ENCODE data around the gene FSTL4.

FSTL4 gene

GRCh38 chr5:133409210-133409674 lies 203.1 kb downstream of the FSTL4 start:
- no peak for ATAC-seq (ENCODE audit: insufficient read depth, low read depth)
- H3K4me2 ChIP-seq (ENCODE audit: insufficient read depth, low read length) = no peak overlapping the region

GRCh38 chr5:133408322-133408721 lies 204.0 kb downstream of the FSTL4 start:
- Histone ChIP-seq H3K4me1 (ENCODE audit: insufficient read depth, low read length) (no peaks in the 10 kb centered on the region), H3K9me3 (ENCODE audit: insufficient read depth, low read length, severe bottlenecking) (no peaks in the 10 kb centered on the region), H3K27ac (ENCODE audit: low read length) (no peak overlapping the region), H3K79me2 (ENCODE audit: insufficient read depth, low read length) (no peaks in the 10 kb centered on the region), H2AFZ (ENCODE audit: low read depth, low read length) (no peak overlapping the region), H3K27me3 (ENCODE audit: insufficient read depth, low read length, poor library complexity) (peaks cover 6% of the 10 kb centered on the region), H3K4me3 (ENCODE audit: low read depth in 1 of 2, low read length in 2 of 2) (no peak overlapping the region), H3K4me2 (ENCODE audit: insufficient read depth, low read length) (no peak overlapping the region), H3K9ac (ENCODE audit: low read depth, low read length) (no peak overlapping the region), H4K20me1 (ENCODE audit: insufficient read depth, low read length) (0 out of 2 replicates have a peak, but pooled peaks cover 2% of the 10 kb centered on the region), H3K36me3 (ENCODE audit: insufficient read depth, low read length) (no peaks in the 10 kb centered on the region)
- TF ChIP-seq CTCF (IDR thresholded peaks at IDR 0.05; ENCODE audit: borderline replicate concordance, extremely low read depth, low read length, poor library complexity, severe bottlenecking) = no peak
- no peak for TF ChIP-seq EZH2 (IDR thresholded peaks at IDR 0.05; ENCODE audit: borderline replicate concordance, low read depth, low read length, severe bottlenecking)
- ATAC-seq (ENCODE audit: insufficient read depth, low read depth) (no peak), DNase-seq (no peak)

More at GRCh38 chr5:133409210-133409674, 203.1 kb downstream of the FSTL4 start:
- no peak for DNase-seq
- Histone ChIP-seq H3K9me3 (ENCODE audit: insufficient read depth, low read length, severe bottlenecking) (no peaks in the 10 kb centered on the region), H3K36me3 (ENCODE audit: insufficient read depth, low read length) (no peaks in the 10 kb centered on the region), H3K27me3 (ENCODE audit: insufficient read depth, low read length, poor library complexity) (peaks cover 6% of the 10 kb centered on the region), H3K9ac (ENCODE audit: low read depth, low read length) (no peak overlapping the region), H3K27ac (ENCODE audit: low read length) (no peak overlapping the region), H2AFZ (ENCODE audit: low read depth, low read length) (no peak overlapping the region), H3K79me2 (ENCODE audit: insufficient read depth, low read length) (no peaks in the 10 kb centered on the region), H3K4me1 (ENCODE audit: insufficient read depth, low read length) (no peaks in the 10 kb centered on the region), H3K4me3 (ENCODE audit: low read depth in 1 of 2, low read length in 2 of 2) (no peak overlapping the region), H4K20me1 (ENCODE audit: insufficient read depth, low read length) (0 out of 2 replicates have a peak, but pooled peaks cover 2% of the 10 kb centered on the region)
- TF ChIP-seq CTCF (IDR thresholded peaks at IDR 0.05; ENCODE audit: borderline replicate concordance, extremely low read depth, low read length, poor library complexity, severe bottlenecking) (no peak), EZH2 (IDR thresholded peaks at IDR 0.05; ENCODE audit: borderline replicate concordance, low read depth, low read length, severe bottlenecking) (no peak)

GRCh38 chr5:133406977-133407632 lies 205.2 kb downstream of the FSTL4 start:
- DNase-seq (no peak), ATAC-seq (ENCODE audit: insufficient read depth, low read depth) (no peak)
- no peaks in the 10 kb centered on the region for H3K4me1 ChIP-seq (ENCODE audit: insufficient read depth, low read length)
- no peaks in the 10 kb centered on the region for H3K9me3 ChIP-seq (ENCODE audit: insufficient read depth, low read length, severe bottlenecking)
- no peak overlapping the region for H2AFZ ChIP-seq (ENCODE audit: low read depth, low read length)
- H3K9ac ChIP-seq (ENCODE audit: low read depth, low read length) = no peak overlapping the region
- no peaks in the 10 kb centered on the region for H3K36me3 ChIP-seq (ENCODE audit: insufficient read depth, low read length)
- no peak for TF ChIP-seq EZH2 (IDR thresholded peaks at IDR 0.05; ENCODE audit: borderline replicate concordance, low read depth, low read length, severe bottlenecking)
- no peak for TF ChIP-seq CTCF (IDR thresholded peaks at IDR 0.05; ENCODE audit: borderline replicate concordance, extremely low read depth, low read length, poor library complexity, severe bottlenecking)
- no peak overlapping the region for H3K27ac ChIP-seq (ENCODE audit: low read length)
- 0 out of 2 replicates have a peak, but pooled peaks cover 2% of the 10 kb centered on the region for H4K20me1 ChIP-seq (ENCODE audit: insufficient read depth, low read length)
- no peaks in the 10 kb centered on the region for H3K79me2 ChIP-seq (ENCODE audit: insufficient read depth, low read length)
- H3K27me3 ChIP-seq (ENCODE audit: insufficient read depth, low read length, poor library complexity) = peaks cover 3% of the 10 kb centered on the region
- no peak overlapping the region for H3K4me3 ChIP-seq (ENCODE audit: low read depth in 1 of 2, low read length in 2 of 2)
- no peak overlapping the region for H3K4me2 ChIP-seq (ENCODE audit: insufficient read depth, low read length)
